Hematopoietic multipotent progenitor cell treated with erythropoietin and hydrocortisone succinate and interleukin-3 and kit ligand, for 6 days (in vitro differentiated cells): ENCODE measurements around the gene ZBTB47.

Experiments used
- DNase-seq: peaks from one replicate; pipeline ENCODE4 v3.0.0-alpha.2; 2015

Gene ZBTB47

DNA sequence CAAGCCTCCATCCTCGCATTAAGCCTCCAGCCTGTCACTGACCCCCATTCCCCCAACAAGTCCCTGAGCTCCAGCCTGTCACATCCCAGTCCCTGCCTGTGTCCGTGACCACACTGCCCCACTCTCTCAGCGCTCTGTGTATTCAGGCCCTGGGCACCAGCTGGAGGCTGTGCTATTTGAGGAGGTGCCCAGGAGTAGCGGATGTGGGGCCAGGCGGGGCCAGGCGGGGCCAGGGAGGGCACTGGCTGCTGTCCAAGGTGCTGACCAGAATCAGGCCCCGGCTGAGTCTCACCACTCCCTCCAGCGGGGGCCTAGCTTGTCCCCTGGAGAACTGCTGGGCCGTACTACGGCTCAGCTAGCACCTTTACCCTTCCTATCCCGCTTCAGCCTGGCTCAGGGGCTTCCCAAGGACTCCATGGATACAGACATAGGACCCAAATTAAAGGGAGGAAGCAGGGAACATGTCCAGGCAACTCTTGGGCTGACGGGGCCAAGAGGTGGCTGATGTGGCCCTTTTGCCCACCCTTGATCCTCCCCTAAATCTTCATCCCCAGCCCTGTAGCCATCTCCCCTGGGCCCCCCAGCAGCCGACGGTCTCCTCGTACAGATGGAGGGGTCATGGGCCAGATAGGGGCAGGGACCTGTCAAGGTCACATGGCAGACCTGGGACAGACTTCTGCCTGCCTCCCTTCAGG lies 48.0 kb downstream of the ZBTB47 start:
- peak; percentile 85 for DNase-seq

DNA sequence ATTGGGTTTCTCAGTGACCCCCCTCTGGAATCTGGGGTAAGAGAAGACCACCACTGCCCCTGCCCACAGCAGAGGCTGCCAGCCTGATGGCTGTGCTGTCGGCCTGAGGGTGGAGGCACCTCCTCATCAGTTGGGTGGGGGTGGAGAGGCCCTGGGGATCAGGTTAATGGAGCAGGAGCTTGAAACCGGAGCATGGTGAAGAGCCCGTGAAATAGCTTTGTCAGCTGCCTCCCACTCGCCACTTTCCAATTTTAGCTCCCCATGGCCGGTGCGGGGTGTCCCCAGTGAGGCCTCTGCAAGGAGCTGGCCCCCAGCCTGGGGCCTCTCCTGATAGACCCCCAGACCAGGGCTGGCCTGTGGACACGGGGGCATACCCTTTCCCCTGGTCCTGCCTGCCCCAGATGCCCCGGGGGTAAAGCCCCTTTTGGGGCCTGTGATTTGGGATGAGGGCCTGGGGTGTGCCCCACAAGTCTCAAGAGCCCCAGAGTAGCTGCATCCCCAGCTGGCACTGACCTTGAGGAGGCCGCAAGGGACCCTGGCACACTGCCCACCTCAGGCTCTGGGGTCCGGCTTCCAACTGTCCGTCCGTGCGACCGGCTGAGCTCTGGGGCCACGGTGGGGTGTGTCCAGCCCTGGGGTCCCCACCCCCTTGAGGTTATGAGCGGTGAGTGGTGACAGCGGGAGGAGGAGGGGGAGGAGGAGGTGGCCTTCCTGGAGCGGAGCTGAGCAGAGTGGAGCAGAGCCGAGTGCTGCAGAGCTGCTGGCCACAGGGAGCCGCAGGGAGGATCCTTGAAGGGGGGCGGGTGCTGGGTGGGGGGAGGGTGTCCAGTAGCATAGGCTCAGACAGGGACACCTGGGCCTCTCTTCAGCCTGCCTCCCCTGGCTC lies 48.8 kb downstream of the ZBTB47 start, which contains the start of gene HHATL:
HHATL (minus strand) TSS at position 733 of the 886 bp plus-strand sequence. CDS start 1,972 bp downstream, outside the sequence.
- DNase-seq, result no peak

DNA sequence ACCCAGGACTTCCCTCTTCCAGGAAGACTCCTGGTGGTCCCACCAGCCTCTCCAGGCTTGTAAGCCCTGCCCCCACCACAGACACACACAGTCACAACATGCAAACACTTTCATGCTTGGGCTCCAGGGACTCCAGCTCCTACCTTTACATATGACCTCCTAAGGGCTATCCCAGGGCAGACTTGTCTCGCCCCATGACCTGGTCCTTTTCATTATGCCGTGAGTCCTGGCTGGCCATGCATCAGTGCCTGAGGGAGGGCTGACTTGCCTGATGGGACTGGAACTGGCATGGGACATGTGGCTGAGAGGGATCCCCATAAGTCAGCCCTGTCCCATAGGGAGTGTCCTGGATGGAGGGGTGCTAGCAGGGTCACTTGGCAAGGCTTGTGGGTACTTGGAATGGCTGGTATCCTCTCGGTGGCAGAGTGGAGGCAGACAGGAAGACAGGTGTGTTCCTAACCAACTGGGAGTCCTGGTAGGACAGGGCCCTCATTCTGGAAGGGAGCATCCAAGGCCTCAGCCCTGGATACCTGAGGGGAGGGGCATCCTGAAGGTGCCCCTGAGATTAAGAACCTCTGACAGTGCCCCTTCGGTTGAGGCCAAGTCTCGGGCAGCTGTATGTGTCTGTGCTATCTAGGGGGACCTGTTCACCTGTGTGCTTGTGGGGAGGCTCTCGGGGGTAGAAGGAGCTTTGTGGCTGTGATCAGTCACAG lies 49.6 kb downstream of the ZBTB47 start:
- DNase-seq, result no peak

- no peak for DNase-seq
Measured at GRCh38 chr3:42703695-42704025, 50.2 kb downstream of the ZBTB47 start.

DNA sequence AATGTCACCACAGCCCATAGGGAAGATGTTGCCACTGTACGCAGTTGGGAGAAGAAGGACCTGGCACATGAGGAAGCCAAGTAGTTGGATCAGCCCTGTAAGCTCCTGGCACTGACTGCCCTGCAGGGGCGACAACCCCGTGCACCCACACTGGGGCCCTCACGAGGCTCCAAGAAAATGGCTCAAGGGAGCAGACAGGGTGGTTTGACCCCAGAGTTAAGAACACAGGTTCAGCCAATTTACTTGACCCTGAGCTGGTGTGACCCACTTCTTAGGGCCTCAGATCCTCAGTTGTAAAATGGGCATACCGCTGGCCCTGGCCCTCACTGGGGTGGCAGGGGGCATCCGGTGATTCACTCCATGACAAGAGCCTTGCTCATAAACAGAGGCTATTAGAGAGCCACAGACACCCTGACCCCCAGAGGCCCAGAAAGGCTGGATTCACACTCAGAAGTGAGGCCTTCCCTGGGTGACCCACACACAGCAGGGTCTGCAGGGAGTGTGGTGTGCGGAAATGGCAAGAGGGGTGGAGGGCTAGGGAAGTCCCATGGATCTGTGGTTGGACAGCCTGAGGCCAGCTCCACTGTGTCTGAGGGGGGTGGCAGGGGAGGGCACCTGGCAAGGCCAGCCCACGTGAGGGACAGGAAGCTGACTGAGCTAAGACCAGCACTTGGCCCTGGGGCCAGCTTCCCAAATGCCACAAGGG lies 50.8 kb downstream of the ZBTB47 start:
- no peak for DNase-seq

DNA sequence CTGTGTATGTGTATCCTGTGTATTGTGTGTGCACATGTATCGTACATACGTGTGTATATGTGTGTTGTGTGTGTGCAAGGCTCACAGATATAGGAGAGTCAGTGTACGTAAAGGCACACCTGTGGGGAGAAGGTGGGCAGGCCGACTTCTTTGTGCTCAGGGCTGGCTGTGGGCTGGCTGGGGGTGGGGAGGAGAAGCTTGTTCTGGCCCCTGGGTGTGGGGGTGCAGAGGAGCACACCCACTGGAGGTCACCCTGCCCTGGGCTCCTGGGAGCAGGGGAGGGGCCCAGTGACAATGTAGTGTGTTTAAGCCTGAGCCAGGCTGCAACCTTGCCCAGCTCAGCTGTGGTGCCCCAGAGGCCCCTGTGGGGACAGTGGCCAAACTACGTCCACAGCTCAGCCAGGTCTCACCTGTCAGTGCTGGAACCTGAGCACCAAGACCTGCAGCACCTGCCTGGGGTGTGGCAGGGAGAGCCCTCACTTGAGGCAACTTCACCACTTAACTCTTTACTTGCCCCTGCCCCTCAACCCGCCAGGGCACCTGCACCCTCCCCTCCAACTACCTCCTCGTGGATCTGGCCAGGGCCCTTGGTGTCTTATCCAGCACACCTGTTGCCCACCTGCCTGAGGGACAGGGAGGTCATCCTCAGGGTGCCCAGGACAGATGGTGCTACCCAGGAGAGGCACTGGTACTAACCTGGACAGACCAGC lies 51.7 kb downstream of the ZBTB47 start:
- DNase-seq, result no peak

- DNase-seq, result no peak
Measured at GRCh38 chr3:42705962-42706585, 52.6 kb downstream of the ZBTB47 start.

- no peak for DNase-seq
Measured at GRCh38 chr3:42706721-42707619, 53.5 kb downstream of the ZBTB47 start.

- no peak for DNase-seq
Measured at GRCh38 chr3:42707620-42708355, 54.3 kb downstream of the ZBTB47 start.

- no peak for DNase-seq
Measured at GRCh38 chr3:42708611-42709151, 55.2 kb downstream of the ZBTB47 start.

DNA sequence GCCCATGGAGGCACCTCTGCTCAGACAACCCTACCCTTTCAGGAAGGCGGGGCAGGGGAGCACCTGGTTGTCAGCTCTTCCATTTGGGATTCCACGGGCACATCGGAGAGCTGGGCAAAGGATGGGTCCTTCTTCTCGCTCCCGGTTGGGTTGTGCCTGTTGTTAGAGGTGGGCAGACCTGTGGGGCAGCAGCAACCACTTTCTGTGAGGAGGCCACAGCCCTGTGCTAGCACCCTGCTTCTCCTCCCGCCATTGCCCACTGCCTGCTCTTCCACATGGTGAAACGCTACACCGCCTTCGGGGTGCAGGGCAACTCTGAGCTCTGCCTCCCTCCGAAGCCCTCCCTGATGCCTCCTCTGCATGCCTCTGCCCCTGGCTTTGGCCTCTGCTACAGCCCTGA lies 56.1 kb downstream of the ZBTB47 start:
- no peak for DNase-seq

DNA sequence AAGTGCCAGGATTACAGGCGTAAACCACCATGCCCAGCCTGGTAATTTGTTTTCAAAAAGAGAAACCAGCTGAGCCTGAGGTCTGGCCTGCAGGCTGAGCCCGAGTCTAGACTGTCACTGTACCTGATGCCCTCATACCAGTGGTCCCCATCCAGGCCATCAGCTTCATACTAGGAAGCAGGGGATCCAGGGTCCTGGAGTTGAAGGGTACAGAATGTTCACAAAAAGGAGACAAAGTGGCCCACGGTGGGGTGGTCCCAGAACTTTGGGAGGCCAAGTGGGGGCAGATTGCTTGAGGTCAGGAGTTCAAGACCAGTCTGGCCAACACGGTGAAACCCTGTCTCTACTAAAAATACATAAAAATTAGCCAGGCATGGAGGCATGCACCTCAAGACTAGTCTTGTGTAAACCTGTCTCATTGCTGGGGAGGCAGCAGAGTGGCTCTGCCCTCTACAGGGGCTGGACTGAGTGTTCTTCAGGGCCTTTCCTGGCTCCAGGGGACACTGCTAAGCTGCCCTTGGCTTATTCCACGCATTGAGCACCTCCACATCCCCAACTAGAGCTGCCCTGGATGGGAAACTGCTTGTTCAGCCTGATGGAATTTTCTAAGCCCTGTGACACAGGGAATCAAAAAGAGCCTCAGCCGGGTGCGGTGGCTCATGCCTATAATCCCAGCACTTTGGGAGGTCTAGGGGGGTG lies 57.0 kb downstream of the ZBTB47 start:
- DNase-seq, result no peak

DNA sequence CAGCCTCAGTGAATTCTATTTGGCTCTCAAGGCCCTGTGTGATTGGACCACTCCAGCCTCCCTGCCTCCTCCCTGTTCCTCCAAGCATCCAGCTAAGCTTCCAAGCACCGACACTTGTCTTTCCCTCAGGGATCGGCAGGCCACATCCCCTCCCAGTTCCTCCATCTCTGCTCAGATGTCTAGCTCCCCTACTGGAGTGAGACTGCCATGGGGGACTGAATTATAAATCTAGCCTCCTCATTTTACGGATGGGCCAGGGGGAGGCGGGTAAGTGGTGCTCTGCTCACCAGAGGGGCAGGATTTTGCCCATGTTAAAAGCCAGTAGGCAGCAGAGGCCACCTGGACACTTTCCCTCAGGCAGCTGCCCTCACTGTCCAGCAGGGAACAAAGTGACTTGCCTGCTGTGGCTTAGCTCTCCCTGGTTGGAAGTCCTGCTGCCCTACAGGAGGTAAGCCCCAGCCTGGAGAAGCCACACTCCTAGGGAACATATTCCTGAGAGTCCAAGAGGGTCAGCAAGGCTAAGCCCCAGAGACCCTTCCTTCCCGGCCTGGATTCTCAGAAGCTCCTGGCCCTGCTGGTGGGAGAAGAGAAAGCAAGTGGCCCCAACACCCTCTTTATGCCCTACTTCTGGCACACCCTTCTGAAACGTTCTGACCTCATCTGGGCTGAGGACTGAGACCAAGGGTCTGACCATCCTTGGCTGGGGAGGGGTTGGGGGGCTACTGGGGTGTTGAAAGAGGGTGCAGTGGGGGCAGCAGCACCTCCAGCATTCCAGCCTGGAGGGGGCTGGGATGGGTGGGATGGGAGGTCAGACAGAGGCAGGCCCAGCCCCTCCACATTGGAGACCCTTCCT lies 58.2 kb downstream of the ZBTB47 start:
- DNase-seq, result no peak

DNA sequence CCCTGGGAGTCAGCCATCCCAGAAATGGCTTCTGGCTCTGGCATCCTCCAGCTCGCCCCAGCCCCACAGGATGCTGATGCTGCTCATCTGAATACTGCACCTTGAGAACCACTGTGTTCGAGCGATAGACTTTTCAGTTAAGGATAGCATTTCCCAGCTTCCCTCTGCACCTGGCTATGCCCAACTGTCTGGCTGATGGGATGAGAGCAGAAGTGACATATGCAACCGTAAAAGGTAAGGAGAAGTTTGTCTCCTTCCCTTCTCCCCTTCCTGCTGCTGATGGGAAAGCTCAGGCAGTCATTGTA lies 58.8 kb downstream of the ZBTB47 start:
- no peak for DNase-seq

DNA sequence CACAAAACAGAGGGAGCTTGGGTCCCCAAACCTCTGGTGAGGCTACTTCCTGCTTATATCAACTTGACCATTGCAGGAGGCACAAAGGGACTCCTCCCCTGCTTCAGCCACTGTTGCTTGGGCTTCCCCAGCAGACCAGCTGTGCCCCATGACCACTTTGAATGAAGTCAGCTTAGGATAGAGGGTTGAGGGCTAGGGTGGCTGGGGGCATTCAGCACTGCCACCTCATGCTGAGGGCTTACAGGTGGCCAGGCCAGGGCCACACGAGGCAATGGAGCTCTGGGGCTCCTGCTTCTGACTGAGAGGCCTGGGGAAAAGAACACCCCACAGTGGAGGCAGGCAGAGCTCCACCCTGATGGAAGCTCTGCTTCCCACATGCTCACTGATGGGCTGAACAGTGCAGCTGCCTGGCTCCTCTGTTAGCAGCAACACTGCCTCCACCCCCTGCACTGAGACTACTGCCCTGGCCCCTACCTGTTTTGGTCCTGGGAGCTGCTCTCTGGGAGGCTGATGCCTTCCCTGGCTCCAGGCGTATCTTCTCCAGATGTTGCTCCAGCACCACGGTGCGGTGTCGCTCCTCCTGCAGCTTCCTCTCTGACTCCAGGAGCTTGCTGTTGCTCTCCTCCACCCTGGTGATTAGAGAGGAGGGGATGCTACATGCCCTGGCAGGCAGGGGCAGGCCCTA lies 59.3 kb downstream of the ZBTB47 start:
- DNase-seq, result no peak

- no peak for DNase-seq
Measured at GRCh38 chr3:42713747-42714146, 60.2 kb downstream of the ZBTB47 start.

DNA sequence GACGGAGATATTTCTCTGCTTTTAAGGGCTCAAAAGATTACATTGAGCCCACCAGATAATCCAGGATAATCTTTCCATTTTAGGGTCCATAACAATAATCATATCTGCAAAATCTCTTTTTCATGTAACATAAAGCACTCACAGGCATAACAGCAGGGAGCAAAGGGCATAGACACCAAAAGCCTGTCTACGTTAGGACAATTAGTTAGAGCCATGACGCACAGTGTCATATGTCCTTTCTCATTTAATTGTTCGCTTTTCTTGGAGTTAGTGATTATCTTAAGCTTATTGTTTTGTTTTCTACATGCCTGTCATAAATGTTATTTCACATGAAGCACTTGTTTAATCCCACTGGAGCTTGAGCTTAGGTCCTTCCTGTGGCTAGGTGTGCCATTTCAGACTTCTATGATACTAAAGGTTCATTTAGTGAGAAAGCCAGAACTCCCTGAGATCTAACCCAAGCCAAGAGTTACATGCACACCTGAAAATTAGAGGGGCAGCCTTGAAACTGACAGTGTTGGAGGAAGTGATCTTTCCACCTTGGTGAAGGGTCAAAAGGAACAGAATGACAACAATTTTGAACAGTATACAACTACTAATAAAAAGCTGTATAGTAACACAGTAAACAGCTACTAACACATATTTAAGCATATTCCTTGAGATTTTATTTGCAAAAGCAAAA lies 60.8 kb downstream of the ZBTB47 start:
- no peak for DNase-seq
